OCI-LY1 (cell line): ENCODE results near the gene SLC24A3.

ENCODE experiments used
- H2AFZ ChIP-seq: fragments of 200-600 bp; sonication (generic), shearing (Covaris generic); 2 replicates; pipeline ENCODE4 v1.6.0; 2014; ENCODE audit warnings: antibody characterized with exemption, mild to moderate bottlenecking, low read length
- H3F3A ChIP-seq: fragments of 200-600 bp; sonication (generic), shearing (Covaris generic); 2 replicates; pipeline ENCODE4 v1.6.0; 2014; ENCODE audit warnings: mild to moderate bottlenecking, antibody characterized with exemption, low read length, moderate library complexity; ENCODE audit not compliant: insufficient read depth
- H3K27ac ChIP-seq: fragments of 200-600 bp; sonication (generic); 2 replicates; pipeline ENCODE4 v1.5.1; 2014; ENCODE audit warnings: low read length, mixed run types, mild to moderate bottlenecking, low read depth; ENCODE audit not compliant: poor library complexity, severe bottlenecking
- H3K27me3 ChIP-seq: fragments of 200-600 bp; sonication (generic); 2 replicates; pipeline ENCODE4 v1.6.0; 2014; ENCODE audit warnings: antibody characterized with exemption, mild to moderate bottlenecking, low read length, moderate library complexity; ENCODE audit not compliant: insufficient read depth
- H3K36me3 ChIP-seq: fragments of 200-600 bp; sonication (generic); 2 replicates; pipeline ENCODE4 v1.6.1; 2014; ENCODE audit warnings: mild to moderate bottlenecking, antibody characterized with exemption, low read length, moderate library complexity, mixed read lengths; ENCODE audit not compliant: insufficient read depth
- H3K4me1 ChIP-seq: fragments of 200-600 bp; sonication (generic); 2 replicates; pipeline ENCODE4 v1.5.1; 2014; ENCODE audit warnings: mild to moderate bottlenecking, low read length, moderate library complexity; ENCODE audit not compliant: insufficient read depth, severe bottlenecking
- H3K4me2 ChIP-seq: fragments of 200-600 bp; sonication (generic), shearing (Covaris generic); 2 replicates; pipeline ENCODE4 v1.6.1; 2014; ENCODE audit warnings: low read length
- H3K4me3 ChIP-seq: fragments of 200-600 bp; sonication (generic); 2 replicates; pipeline ENCODE4 v1.5.1; 2014; ENCODE audit warnings: low read length, low read depth, mild to moderate bottlenecking, mixed read lengths; ENCODE audit not compliant: poor library complexity, severe bottlenecking
- H3K79me2 ChIP-seq: fragments of 200-600 bp; shearing (Covaris generic); 2 replicates; pipeline ENCODE4 v1.6.1; 2016; ENCODE audit warnings: mixed run types, low read length, mixed read lengths; ENCODE audit not compliant: insufficient read depth
- H3K9ac ChIP-seq: fragments of 200-600 bp; sonication (generic), shearing (Covaris generic); 2 replicates; pipeline ENCODE4 v1.6.1; 2014; ENCODE audit warnings: mild to moderate bottlenecking, low read length, mixed read lengths
- H3K9me2 ChIP-seq: fragments of 200-600 bp; sonication (generic), shearing (Covaris generic); 2 replicates; pipeline ENCODE4 v1.6.1; 2014; ENCODE audit warnings: low read depth, mild to moderate bottlenecking, low read length, mixed read lengths
- H3K9me3 ChIP-seq: fragments of 200-600 bp; shearing (Covaris generic); 2 replicates; pipeline ENCODE4 v1.6.1; 2014; ENCODE audit warnings: low read length, mixed read lengths
- H4K20me1 ChIP-seq: fragments of 200-600 bp; sonication (generic), shearing (Covaris generic); 2 replicates; pipeline ENCODE4 v1.6.0; 2016; ENCODE audit warnings: mild to moderate bottlenecking, low read length; ENCODE audit not compliant: insufficient read depth
- CTCF ChIP-seq: fragments of 200-600 bp; sonication (generic), shearing (Covaris generic); IDR thresholded peaks from 2 replicates; pipeline ENCODE4 v1.5.1; 2017; ENCODE audit warnings: mild to moderate bottlenecking, antibody characterized with exemption, low read length, moderate library complexity, mixed read lengths
- EZH2 ChIP-seq: fragments of 200-600 bp; sonication (generic), shearing (Covaris generic); IDR thresholded peaks from 2 replicates; pipeline ENCODE4 v1.8.0; 2017; ENCODE audit warnings: borderline replicate concordance, mixed run types, mild to moderate bottlenecking, antibody characterized with exemption, low read length, moderate library complexity, mixed read lengths

The SLC24A3 gene

DNA sequence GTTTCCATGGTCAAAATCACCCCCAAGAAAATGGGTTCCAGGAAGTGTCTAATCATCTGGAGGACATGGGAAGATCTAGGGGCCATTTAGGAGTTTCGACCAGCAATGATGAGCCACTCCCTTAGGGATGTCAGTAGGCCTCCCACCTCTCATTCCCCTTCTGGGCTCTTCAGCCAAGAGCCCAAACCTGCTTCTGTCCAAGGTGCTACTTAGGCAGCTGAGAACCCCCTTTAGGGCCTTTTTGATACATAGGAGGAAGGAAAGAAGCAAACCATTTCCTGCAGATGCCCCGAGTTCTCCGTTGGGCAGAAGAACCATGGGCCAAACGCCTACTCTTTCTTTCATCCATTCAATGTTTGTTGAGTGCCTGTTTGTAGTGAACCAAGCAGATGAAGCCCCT lies 404.2 kb downstream of the SLC24A3 start:
- Histone ChIP-seq H3K9me2 (no peaks in the 10 kb centered on the region), H3K4me2 (no peak overlapping the region), H3K4me1 (no peaks in the 10 kb centered on the region), H3K79me2 (no peaks in the 10 kb centered on the region), H2AFZ (no peak overlapping the region), H3K36me3 (no peaks in the 10 kb centered on the region), H4K20me1 (no peaks in the 10 kb centered on the region), H3K9me3 (no peaks in the 10 kb centered on the region), H3K27ac (no peak overlapping the region), H3F3A (no peaks in the 10 kb centered on the region), H3K4me3 (no peak overlapping the region), H3K9ac (no peak overlapping the region), H3K27me3 (no peaks in the 10 kb centered on the region)
- TF ChIP-seq EZH2 (no peak), CTCF (no peak)

DNA sequence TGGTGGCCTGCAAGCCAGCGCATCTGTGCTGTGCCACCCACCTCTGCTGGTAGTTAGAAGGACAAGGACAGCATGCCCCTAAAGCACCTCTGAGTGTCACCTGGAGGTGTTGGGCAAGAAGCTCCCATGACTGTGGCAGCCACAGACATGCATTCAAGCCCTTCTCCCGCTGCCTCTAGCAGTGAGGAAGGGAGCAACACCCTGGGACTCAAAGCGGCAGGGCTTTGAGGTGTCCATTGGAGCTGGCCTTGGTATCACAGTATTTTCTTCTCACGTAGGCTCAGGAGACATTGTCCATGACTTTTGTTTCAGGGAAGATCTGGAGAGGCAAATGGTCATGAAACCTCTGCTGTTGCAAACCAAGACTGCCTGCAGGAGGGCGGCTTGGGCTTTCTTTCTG lies 404.8 kb downstream of the SLC24A3 start:
- no peaks in the 10 kb centered on the region for H3K9me3 ChIP-seq
- no peak overlapping the region for H2AFZ ChIP-seq
- H3K4me3 ChIP-seq = no peak overlapping the region
- no peaks in the 10 kb centered on the region for H3K9me2 ChIP-seq
- H3F3A ChIP-seq = no peaks in the 10 kb centered on the region
- no peak overlapping the region for H3K27ac ChIP-seq
- H3K4me1 ChIP-seq = no peaks in the 10 kb centered on the region
- TF ChIP-seq CTCF = no peak
- no peak for TF ChIP-seq EZH2
- no peak overlapping the region for H3K4me2 ChIP-seq
- H3K79me2 ChIP-seq = no peaks in the 10 kb centered on the region
- H3K36me3 ChIP-seq = no peaks in the 10 kb centered on the region
- H3K27me3 ChIP-seq = no peaks in the 10 kb centered on the region
- no peaks in the 10 kb centered on the region for H4K20me1 ChIP-seq
- H3K9ac ChIP-seq = no peak overlapping the region

GRCh38 chr20:19618711-19619110 lies 406.3 kb downstream of the SLC24A3 start:
- Histone ChIP-seq H3K9me3 (no peaks in the 10 kb centered on the region), H2AFZ (no peak overlapping the region), H3K27me3 (no peaks in the 10 kb centered on the region), H4K20me1 (no peaks in the 10 kb centered on the region), H3K4me1 (no peaks in the 10 kb centered on the region), H3K27ac (no peak overlapping the region), H3F3A (no peaks in the 10 kb centered on the region), H3K79me2 (no peaks in the 10 kb centered on the region), H3K9me2 (no peaks in the 10 kb centered on the region), H3K4me2 (no peak overlapping the region), H3K9ac (no peak overlapping the region), H3K4me3 (no peak overlapping the region), H3K36me3 (no peaks in the 10 kb centered on the region)
- TF ChIP-seq EZH2 (no peak), CTCF (no peak)
